ENCODE measurements around the gene CANT1.
"Not testable (repeated sequence)": the region's sequence is repeated elsewhere in the genome, so short reads cannot be mapped to it uniquely, and the experiment has no call there.

The CANT1 gene

DNA sequence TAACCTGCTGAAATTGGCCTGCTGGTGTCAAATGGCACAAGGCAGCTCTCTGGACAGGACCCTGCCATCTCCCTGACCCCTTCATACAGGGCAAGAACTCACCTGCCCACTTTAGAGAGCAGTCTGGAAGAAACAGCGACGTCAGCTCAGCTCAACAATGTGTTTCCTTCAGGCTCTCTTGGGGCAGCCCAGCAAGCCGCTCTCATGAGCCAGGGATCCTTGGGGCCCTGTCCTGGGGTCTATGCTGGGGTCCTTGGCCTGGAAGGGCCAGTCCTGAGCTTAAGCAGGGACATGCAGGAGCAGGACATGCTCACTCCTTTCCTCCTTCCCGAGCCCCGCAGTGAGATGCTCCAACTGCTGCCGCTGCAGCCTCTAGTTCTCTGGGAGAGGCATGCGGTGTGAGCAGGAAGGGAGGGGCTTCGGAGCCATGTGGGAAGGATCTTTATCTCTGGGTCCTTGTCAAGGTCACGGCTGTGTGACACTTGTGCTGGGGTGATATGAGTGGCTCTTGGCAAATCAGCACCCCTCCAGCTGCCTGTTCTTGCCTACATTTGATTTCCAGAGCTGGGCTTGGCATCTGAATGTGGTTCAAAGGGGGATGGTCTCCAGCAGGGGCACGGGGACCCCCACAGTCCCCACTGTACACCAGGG is 17.8 kb upstream of the CANT1 start:
- DNase-seq: peak in 1 of 3 experiments; percentile 38

DNA sequence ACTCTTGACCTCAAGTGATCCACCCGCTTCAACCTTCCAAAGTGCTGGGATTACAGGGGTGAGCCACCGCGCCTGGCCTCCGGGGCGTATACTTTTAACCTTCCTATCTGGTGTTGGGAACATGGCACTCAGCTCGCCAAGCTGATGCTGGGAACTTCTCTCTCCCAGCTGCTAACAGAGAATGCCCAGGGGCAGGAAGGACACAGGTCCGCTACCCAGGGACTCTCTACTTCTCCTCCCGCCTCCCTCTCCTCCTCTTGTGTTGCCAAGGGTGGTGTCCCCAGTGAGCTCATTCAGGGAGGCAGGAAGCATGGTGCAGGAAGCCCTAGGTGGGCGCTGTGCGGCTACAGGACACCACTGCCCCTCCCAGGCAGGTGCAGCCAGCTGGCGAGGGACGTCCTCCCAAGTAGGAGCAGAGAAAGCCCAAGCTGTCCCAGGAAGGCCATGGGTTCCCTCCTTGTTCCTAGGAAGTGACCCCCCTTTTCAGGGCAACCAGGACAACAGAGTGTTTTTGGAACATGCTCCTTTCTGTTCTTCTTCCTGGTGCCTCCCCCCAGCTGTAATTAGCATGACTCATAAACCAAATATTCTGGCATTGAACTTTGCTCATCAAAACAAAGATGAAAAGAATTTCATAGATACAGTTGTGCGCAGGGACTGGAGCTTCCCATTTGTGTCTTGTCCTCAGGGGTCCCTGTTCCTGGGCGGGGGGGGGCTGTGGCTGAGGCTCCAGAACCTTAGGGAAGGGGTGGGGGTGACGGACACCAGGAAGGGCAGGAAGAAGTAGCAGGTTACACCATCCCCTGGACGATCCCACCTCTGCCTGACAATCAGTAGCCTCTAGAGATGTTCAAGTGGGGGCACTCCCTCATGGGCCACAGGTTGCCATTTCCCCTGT is 17.1 kb upstream of the CANT1 start:
- peak in 2 of 3 experiments; percentile 19 to 28 for DNase-seq

DNA sequence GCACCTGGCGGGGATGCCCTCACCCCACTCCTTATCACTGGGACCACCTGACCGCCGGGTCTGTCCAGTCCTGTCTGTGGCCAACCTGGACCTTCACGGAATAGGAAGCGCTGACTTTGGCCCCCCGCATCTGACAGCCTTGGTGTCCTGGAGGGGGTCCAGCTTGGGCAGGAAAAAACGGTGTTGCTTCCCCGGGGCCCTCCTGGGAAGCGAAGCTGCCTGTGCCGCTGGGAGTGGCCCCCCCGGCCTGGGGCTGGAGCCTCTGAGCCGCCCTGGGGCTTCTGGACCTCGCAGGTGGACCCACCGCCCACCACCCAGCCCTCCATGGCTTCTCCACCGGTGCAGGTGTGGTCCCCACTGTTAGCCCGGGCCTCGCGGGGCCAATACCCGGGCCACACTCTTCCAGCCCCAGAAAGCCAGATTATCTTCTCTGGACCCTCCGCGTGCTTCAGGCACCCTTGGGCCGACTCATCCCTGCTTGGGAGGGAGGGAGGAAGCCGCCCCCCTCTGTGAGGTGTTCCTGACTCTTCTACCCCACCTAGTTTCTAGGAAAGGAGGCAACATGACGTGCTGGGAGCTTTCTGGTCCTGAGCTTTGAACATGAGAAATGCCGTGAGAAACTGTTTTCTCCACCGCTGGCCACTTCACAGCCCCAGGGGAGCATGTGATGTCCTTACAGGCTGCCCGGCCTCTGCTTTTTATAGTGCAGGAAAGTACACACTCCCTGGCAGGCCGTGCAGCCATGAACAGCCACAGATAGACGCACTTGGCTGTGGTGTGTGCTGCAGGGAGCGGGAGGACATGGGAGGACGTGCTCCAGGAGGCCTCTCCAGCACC is 15.6 kb upstream of the CANT1 start:
- DNase-seq: peak in 2 of 3 experiments; percentile 18 to 84

DNA sequence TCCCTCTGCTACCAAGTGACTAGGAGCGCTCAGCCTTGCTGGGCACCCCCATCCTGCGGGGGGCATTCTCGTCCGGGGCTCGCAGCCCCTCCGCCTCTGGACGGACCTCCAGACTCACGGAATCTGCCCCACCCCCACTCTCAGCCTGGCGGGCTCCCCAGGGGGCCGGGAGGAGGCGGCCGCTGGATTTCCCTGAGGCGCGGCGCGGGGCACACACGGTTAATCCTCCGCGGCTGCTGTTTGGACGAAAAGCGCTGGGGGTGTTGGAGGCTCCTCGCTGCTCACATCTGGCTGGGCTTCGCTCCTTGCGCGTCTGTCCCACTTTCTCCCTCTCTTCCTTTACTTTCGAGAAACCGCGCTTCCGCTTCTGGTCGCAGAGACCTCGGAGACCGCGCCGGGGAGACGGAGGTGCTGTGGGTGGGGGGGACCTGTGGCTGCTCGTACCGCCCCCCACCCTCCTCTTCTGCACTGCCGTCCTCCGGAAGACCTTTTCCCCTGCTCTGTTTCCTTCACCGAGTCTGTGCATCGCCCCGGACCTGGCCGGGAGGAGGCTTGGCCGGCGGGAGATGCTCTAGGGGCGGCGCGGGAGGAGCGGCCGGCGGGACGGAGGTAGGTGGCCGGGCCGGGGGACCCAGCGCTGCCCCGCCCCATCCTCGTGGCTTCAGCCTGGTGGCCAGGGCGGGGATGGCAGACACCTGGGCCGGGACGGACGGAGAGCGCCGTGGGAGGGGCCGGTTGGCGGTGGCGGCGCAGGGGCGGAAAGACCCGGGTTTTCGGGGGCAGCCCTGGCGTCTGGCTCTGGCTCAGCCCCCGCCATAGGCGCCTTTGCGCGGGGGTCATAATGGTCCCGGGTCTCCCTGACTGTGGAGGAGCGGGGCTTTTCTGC is 14.6 kb upstream of the CANT1 start, which contains the start of gene C1QTNF1:
C1QTNF1 (plus strand) TSS at position 284 of the 886 bp plus-strand sequence. CDS start 19,800 bp downstream, outside the sequence.
- peak; percentile 30 to 65 (median 58) for DNase-seq

DNA sequence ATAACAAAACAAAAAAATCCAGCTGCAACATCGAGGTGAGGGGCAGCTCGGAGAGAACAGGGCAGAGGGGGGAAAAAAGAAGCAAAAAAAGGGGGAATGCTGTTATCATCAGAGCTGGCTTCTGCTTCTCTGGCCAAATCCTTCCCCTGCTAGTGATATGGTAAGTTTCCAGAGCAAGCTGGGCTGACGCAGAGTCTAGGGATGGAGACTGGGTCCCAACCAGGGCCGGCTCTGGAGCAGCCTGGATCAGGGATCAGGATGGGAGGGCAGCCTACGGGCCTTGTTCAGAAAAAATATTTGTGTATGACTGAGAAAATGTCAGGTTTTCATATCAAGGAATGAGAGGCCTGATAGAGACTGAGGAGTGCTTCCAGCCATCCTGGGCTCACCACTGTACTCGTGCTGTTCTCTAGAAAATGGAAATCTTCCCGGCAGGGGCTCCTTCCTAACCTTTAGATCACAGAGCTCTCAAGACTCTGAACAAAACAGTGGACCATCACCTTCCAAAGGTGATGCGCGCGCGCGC is 13.7 kb upstream of the CANT1 start:
- no peak for DNase-seq

DNA sequence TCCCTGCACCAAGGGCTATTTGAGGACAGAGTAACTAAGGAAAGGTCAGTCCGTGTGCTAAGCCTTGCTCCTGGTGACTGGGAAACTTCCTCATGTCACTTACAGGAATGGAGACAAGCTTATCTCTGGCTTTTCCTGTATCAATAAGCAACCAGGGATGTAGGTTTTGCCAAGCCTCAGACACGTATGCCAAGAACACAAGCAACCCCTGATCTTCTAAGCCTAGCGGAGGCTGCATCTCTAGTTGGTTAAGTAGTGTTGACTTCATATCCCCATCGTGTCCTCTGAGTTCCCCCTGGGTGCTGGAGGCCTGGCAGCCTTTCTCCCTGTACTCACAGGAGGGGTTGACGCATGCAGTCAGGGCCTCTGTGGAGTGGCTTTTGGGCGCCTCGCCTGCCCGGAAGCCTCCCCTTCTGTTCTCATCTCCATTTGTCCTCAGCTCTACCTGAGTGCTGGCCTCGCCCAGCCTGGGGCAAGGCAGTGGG is 13.0 kb upstream of the CANT1 start:
- no peak for DNase-seq

DNA sequence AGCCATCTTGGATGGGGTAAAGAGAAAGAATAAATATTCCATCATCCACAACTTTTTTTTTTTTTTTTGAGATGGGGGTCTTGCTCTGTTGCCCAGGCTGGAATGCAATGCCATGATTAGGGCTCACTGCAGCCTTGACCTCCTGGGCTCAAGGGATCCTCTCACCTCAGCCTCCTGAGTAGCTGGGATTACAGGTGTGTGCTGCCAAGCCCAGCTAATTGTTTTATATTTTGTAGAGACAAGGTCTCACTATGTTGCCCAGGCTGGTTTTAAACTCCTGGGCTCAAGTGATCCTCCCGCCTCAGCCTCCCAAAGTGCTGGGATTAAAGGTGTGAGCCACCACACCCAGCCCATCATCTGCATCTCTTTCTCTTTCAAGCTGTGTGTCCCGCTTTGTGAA is 12.4 kb upstream of the CANT1 start:
- DNase-seq: not testable (repeated sequence)

DNA sequence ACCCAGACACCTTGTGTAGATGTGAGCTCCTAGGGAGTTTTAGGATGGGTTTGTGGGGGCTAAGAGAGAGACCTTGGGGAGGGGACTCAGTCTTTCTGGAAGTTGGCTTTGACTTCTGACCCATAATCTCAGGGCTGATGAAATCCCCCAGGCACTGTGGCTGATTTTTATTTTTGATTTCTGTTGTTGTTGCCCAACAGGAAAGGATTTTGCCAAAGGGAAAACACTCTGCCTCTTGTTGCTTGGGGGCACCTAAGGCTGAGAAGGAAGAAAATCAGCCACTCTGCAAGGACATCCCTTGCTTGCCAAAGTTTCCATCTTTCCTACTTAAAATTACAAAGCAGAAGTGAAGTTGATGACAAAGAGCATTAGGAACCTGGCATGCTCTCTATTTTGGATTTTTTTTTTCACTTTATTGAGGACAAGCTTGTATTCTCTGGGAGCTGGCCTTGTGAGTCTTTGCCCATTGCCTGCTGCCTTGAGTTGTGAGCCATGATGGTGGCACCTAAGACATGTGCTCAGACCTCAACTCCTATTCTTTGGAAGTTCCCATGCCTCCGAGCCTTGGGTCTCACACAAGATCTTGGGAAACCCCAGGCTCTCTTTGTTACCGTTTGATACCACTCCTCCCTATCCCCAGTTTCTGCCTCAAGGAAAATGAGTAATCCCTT is 11.2 kb upstream of the CANT1 start:
- DNase-seq: no peak

DNA sequence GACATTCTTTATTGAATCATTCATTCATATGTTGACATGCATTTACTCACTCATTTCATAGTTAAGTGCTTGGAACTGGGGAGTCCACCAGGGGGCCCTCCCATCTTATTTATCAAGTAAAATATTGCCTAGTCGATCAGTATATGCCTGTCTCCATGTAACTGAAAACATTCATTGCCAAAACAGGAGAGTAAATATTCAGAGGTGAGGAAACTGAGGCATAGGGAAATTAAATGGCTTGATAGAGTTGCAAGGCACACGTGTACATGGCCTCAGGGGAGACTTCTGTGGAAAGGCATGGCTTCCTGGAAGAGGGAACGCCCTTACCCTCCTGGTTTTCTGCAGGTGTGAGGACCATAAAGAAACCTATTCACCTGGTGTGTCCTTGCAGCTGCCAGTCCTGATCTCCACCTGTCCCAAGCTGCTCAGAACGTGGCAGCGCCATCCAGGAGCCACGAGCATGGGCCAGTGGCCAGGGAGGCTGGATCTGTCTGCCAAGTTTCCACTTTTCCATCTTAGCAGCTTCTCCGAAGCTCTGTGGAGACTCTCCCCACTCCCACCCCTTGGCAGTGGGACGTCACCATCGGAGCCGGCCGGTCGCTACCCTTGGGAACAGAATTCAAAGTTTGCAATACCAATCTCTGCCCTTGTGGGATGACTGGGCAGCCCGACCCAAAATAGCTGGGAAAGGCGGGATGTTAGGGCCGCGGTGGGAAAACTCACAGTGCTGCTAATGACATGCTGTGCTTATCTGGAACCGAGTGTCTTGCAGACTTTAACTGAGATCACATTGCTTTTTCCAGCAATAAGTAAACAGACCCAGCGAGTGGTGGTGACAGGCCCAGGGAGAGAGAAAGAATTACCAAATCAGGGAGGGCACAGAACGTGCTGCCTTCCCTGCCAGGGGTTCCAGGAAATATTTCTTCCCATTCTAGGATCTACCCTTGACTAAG is 10.3 kb upstream of the CANT1 start:
- peak; percentile 53 to 83 (median 62) for DNase-seq

DNA sequence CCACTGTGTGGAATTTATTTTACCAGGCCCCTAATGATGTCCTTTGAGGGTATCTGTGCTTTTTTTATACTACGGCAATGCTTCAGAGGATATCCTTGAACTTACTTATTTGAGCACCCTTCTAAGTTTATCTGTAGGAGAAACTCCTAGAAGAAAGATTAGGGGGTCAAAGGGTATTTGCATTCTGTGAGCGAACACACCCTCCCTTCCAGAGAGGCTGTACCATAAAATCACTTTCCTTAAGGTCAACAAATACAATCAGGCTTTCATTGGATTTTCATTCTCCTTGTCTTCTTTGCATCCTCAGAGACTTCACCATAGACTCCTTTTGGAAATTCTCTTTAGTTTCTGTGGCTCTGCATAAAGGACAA is 9.7 kb upstream of the CANT1 start:
- no peak for DNase-seq

DNA sequence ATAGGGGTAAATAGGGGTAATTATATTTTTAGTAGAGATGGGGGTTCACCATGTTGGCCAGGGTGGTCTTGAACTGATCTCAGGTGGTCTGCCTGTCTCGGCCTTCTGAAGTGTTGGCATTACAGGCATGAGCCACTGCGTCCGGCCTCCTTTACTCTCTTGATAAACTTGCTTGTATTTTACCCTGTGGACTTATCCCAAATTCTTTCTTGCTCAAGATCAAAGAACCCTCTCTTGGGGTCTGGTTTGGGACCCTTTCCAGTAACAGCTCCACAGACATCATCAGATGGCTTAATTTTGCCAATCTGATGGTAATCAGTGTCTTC is 8.8 kb upstream of the CANT1 start:
- no peak for DNase-seq

DNA sequence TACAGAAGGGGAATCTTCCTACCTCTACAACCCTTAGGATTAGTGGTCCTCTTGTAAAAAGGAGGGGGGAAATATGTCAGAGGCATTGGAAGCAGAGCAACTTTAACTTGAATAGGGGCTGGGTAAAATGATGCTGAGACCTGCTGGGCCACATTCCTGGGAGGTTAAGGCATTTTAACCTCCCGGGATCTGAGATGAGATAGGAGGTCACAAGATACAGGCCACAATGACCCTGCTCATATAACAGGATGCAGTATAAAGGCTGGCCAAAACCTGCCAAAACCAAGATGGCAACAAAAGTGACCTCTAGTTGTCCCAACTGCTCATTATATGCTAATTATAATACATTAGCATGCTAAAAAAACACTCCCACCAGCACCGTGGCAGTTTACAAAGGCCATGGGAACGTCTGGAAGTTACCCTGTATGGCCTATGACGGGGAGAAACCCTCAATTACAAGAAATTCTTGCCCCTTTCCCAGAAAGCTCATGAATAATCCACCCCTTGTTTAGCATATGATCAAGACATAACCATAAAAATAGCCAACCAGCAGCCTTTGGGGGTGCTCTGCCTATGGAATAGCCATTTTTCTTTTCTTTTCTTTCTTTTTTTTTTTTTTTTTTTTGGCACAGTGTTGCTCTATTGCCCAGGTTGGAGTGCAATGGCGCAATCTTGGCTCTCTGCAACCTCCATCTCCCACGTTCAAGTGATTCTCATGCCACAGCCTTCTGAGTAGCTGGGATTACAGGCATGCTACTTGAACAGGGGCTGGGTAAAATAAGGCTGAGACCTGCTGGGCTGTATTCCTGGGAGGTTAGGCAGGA is 8.2 kb upstream of the CANT1 start:
- DNase-seq: no peak

DNA sequence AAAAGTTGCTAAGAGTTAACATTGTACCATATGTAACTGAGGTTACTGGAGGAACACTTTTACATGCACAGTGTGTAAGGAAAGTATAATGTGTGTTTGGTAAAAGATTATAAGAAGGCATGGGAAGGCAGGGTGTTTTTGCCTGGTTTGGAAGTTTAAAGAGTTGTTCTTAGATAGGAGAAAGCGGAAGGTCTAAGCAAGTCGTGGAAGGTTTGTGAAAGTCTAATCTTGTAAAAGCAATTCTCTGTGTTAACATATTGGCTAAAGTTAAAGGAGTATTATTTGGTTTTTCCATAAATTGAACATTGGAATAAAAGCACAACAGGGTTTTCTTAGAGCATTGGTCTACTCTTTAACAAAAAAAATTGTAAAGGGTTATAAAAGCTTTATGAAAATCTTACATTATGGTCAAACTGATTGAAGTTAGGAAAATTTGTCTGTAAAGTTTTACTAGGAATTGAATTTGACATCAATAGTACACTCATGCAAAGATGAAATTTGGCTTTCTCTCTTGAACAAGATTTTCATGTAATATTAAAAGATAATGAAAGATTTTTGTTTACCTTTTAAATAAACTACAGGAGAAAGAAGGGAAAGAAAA is 4.7 kb upstream of the CANT1 start:
- no peak for DNase-seq

DNA sequence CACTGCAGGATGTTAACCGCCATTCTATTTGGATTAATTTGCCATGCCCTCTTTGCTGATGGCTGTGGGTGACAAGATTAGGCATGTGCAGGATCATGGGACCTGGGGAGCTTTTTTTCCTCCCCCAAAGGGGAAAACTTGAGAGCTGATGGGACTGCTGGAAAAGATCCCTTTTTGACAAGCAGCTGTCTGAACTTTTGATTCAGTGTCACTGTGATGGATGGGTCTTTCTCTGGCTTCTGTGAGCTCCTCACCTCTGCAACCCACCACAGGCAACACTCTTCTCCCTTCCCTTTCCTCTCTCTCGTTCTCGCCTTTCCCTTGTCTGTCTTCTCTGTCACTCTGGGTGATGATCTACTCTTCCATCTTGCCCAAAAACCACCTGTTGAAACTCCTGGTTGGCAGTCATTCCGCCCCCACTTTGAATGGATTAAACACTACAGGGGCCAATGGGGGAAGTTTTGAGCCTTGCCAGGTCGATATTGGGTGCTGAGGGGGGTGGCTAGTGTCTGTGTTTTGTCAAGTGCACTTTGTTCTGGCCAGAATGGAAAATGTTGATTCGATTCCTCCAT is 3.1 kb upstream of the CANT1 start:
- no peak for DNase-seq

DNA sequence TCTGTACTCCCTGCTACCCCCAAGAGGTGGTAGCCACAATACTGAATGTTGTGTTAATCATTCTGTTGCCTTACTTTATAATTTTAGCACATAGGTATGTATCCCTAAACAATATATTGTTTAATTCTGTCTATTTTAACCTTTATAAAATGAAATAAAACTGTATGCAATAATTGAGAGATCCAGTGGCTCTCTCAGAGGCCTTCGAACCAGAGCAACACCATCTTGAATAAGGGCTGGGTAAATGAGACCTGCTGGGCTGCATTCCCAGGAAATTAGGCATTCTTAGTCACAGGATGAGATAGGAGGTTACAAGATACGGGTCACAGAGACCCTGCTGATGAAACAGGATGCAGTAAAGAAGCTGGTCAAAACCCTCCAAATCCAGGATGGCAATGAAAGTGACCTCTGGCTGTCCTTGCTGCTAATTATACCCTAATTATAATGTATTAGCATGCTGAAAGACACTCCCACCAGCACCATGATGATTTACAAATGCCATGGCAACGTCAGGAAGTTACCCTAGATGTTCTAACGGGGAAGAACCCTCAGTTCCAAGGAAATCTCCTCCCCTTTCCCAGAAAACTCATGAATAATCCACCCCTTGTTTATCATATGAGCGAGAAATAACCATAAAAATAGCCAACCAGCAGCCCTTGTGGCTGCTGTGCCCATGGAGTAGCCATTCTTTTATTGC is 2.0 kb upstream of the CANT1 start:
- no peak for DNase-seq

DNA sequence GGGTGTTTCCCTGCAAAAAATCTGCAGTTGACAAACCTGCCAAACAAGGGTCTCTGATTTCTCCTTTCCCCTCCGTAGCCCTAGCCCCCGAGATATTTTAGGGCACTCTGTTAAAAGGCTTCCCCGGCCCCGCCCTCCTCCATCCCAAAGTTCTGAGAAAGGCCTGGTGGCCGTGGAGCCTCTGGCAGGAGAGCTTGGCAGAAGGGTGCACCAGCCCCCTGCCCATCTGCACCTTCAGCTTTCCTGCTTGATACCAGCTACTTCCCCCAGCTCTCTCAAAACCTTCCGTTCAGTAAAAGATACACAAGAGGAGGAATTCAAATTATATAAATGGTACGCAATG is 711 bp upstream of the CANT1 start:
- DNase-seq: no peak

DNA sequence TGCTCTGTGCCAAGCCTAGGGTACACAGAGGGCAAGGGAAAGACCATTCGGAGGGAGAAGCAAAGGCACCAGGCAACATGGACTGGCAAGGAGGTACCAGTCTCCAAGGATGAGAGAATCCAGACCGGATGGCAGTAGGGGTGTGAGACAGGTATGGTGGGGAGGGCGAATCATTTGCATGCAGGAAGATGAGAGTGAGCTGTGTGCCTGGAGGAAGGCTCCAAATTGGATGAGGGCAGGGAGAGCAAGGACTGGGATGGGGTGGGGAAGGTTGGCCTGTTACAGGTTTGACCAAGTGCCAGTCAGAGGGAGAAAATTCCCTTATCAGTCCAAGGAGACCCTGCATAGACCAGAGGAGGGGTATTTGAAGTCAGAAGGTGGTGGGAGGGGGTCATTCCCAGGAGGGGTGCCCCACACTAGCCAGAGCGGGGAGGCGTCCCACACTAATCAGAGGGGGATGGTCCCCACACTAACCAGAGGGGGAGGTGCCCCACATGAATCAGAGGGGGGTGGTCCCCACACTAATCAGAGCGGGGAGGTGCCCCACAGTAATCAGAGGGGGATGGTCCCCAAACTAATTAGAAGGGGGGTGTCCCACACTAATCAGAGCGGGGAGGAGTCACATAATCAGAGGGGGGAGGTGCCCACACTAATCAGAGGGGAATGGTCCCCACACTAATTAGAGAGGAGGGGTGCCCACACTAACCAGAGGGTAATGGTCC is 737 bp downstream of the CANT1 start:
- DNase-seq: no peak
